RWPE1 (cell line): ENCODE results near the gene ACAD10.
"Not testable (repeated sequence)": the region's sequence is repeated elsewhere in the genome, so short reads cannot be mapped to it uniquely, and the experiment has no call there.

Experiments used
- CTCF ChIA-PET: fragments of 350-600 bp; sonication (Branson Sonifier 250); formaldehyde crosslinking; extraction: SDS; loops from one replicate; lab custom pipeline; 2021; lab: Yijun Ruan, JAX
- POLR2A ChIA-PET: fragments of 400-600 bp; formaldehyde crosslinking; extraction: SDS; loops from one replicate; lab custom pipeline; 2020; ENCODE audit warnings: antibody characterized with exemption; ENCODE audit not compliant: low non-redundant PET; lab: Yijun Ruan, JAX
- DNase-seq: peaks from one replicate; pipeline ENCODE4 v3.0.0; 2012; ENCODE audit warnings: low spot score
- H3K27ac ChIP-seq: fragments of 450-650 bp; 2 replicates; pipeline ENCODE4 v1.5.1; 2017
- CTCF ChIP-seq: fragments of 450-650 bp; conservative IDR thresholded peaks from 2 replicates; pipeline ENCODE4 v1.5.1; 2017; ENCODE audit warnings: low read depth, mild to moderate bottlenecking

The ACAD10 gene

GRCh38 chr12:111759991-111760390 lies 74.1 kb downstream of the ACAD10 start:
- DNase-seq, result no peak
- TF ChIP-seq CTCF, result no peak
- CTCF ChIA-PET, result interaction anchor here (3.5 kb wide), 1 partner anchor 53 kb away, joined by 13 read pairs; no protein-coding TSS in a partner anchor
- POLR2A ChIA-PET, result no interaction called here
- no peak overlapping the region for H3K27ac ChIP-seq

GRCh38 chr12:111761099-111761498 lies 75.2 kb downstream of the ACAD10 start:
- TF ChIP-seq CTCF, result no peak
- CTCF ChIA-PET, result interaction anchor here (0.6 to 3.5 kb wide), 2 partner anchors 16 to 52 kb away, joined by 4 to 13 read pairs; no protein-coding TSS in a partner anchor
- POLR2A ChIA-PET, result no interaction called here
- H3K27ac ChIP-seq, result no peak overlapping the region
- no peak for DNase-seq

GRCh38 chr12:111761706-111762105 lies 75.9 kb downstream of the ACAD10 start:
- no peak for DNase-seq
- ChIA-PET CTCF (no interaction called here), POLR2A (no interaction called here)
- TF ChIP-seq CTCF, result no peak
- no peak overlapping the region for H3K27ac ChIP-seq

- POLR2A ChIA-PET, result interaction anchor here (0.6 kb wide), 1 partner anchor 12 kb away, joined by 4 read pairs; no protein-coding TSS in a partner anchor
- not testable (repeated sequence) for H3K27ac ChIP-seq, DNase-seq
- CTCF ChIA-PET, result interaction anchor here (0.6 to 0.8 kb wide), 2 partner anchors 49 to 75 kb away, joined by 3 read pairs; no protein-coding TSS in a partner anchor
Measured at GRCh38 chr12:111763552-111763951, 77.7 kb downstream of the ACAD10 start.

- POLR2A ChIA-PET, result no interaction called here
- CTCF ChIA-PET, result interaction anchor here (0.6 kb wide), 1 partner anchor 55 kb away, joined by 5 read pairs; no protein-coding TSS in a partner anchor
- H3K27ac ChIP-seq, result no peak overlapping the region
- no peak for DNase-seq
- no peak for TF ChIP-seq CTCF
Measured at GRCh38 chr12:111764120-111764821, 78.4 kb downstream of the ACAD10 start.

- H3K27ac ChIP-seq, result peak within 1 kb of the TSS; percentile 76
- CTCF ChIA-PET, result interaction anchor here (0.5 to 1.6 kb wide), 2 partner anchors 9 to 47 kb away, joined by 3 read pairs; no protein-coding TSS in a partner anchor
- DNase-seq, result peak; percentile 75
- TF ChIP-seq CTCF, result no peak
- POLR2A ChIA-PET, result no interaction called here
Measured at GRCh38 chr12:111766608-111767361, 80.9 kb downstream of the ACAD10 start, which contains the start of gene ALDH2. ALDH2 (plus strand) TSS chr12:111766933; CDS start chr12:111766983, 50 bp downstream.
